A549 (cell line): ENCODE results near the gene FAM227A. TPM values are rescaled to one million over a fixed set of nuclear protein-coding genes. Genes with fewer than 3 reads are reported as not detected.

Source experiments
- ATAC-seq, 2 experiments: fragments of 200-7000 bp in 1 of 2; fragments of >200 bp in 1 of 2; cut with Nextera tagmentation in 1 of 2; cut with Tn5 transposase in 1 of 2; 3 replicates each; pipeline versions ENCODE4 v1.8.0 to v1.9.1; 2018 to 2020; ENCODE audit warnings: mild to moderate bottlenecking in 1 of 2, moderate library complexity in 1 of 2
- CTCF ChIA-PET: fragments of 300-600 bp; sonication (Branson Sonifier 250); formaldehyde crosslinking; extraction: SDS; loops from one replicate; lab custom pipeline; 2021; ENCODE audit warnings: antibody characterized with exemption, inconsistent platforms; lab: Yijun Ruan, JAX
- POLR2A ChIA-PET: fragments of 350-600 bp; formaldehyde crosslinking; extraction: SDS; loops from one replicate; lab custom pipeline; 2021; ENCODE audit warnings: antibody characterized with exemption, inconsistent platforms; lab: Yijun Ruan, JAX
- DNase-seq, 2 experiments: peaks; one replicate each; pipeline versions ENCODE4 v3.0.0 to v3.0.0-alpha.2; 2011 to 2016; ENCODE audit warnings: low read depth in 1 of 2, low spot score in 1 of 2
- FAIRE-seq: peaks from 2 replicates; lab custom pipeline; 2011; peaks lifted over from hg19 to GRCh38; lab: Jason Lieb, UNC
- H3K27ac ChIP-seq, 2 experiments: fragments of >200 bp; sonication (Bioruptor Twin); formaldehyde crosslinking; 3 replicates each; pipeline ENCODE4 v1.5.1; 2016 to 2017
- H3K4me1 ChIP-seq: fragments of >200 bp; sonication (Bioruptor Twin); formaldehyde crosslinking; 3 replicates; pipeline ENCODE4 v1.6.1; 2016
- H3K4me2 ChIP-seq: fragments of >200 bp; sonication (Bioruptor Twin); formaldehyde crosslinking; 3 replicates; pipeline ENCODE4 v1.6.1; 2016
- H3K4me3 ChIP-seq: fragments of >200 bp; sonication (Bioruptor Twin); formaldehyde crosslinking; 3 replicates; pipeline ENCODE4 v1.5.1; 2016
- H3K9me3 ChIP-seq: fragments of >200 bp; sonication (Bioruptor Twin); formaldehyde crosslinking; 3 replicates; pipeline ENCODE4 v1.6.1; 2016
- ATOH8 ChIP-seq: fragments of 250-450 bp; sonication (Bioruptor Pico); IDR thresholded peaks from 2 replicates; pipeline ENCODE4 v1.5.0; 2020; ENCODE audit warnings: low read depth, mild to moderate bottlenecking, moderate library complexity
- CHD2 ChIP-seq: fragments of 150-350 bp; IDR thresholded peaks from 2 replicates; pipeline ENCODE4 v1.6.1; 2014; ENCODE audit warnings: low read length; ENCODE audit not compliant: partially characterized antibody
- EHMT2 ChIP-seq: fragments of 200-600 bp; sonication (generic); IDR thresholded peaks from 2 replicates; pipeline ENCODE4 v1.6.1; 2016; ENCODE audit warnings: antibody characterized with exemption, low read depth, mild to moderate bottlenecking, moderate library complexity
- ESRRA ChIP-seq: fragments of 150-350 bp; IDR thresholded peaks from 2 replicates; pipeline ENCODE4 v1.6.1; 2014; ENCODE audit warnings: mild to moderate bottlenecking, low read length, borderline replicate concordance
- GATA3 ChIP-seq: IDR thresholded peaks from 2 replicates; pipeline ENCODE4 v1.6.1; 2012; ENCODE audit warnings: borderline replicate concordance
- HMGXB4 ChIP-seq: fragments of 250-450 bp; sonication (Bioruptor Pico); IDR thresholded peaks from 2 replicates; pipeline ENCODE4 v1.5.0; 2021; ENCODE audit warnings: mild to moderate bottlenecking, moderate library complexity, borderline replicate concordance
- HOXA7 ChIP-seq: fragments of 250-450 bp; sonication (Bioruptor Pico); IDR thresholded peaks from 2 replicates; pipeline ENCODE4 v1.5.0; 2020; ENCODE audit warnings: mild to moderate bottlenecking, moderate library complexity
- JUN ChIP-seq, 2 experiments: fragments of >200 bp; sonication (Bioruptor Twin); formaldehyde crosslinking; IDR thresholded peaks; 2 replicates in 1 of 2; 3 replicates in 1 of 2; pipeline ENCODE4 v1.6.1; 2016 to 2017
- JUNB ChIP-seq: fragments of >200 bp; sonication (Bioruptor Twin); formaldehyde crosslinking; IDR thresholded peaks from 2 replicates; pipeline ENCODE4 v1.6.1; 2016
- MAFK ChIP-seq: fragments of 450-650 bp; IDR thresholded peaks from 2 replicates; pipeline ENCODE4 v1.6.1; 2014; ENCODE audit not compliant: partially characterized antibody
- MAZ ChIP-seq: fragments of 150-350 bp; IDR thresholded peaks from 2 replicates; pipeline ENCODE4 v1.6.1; 2014; ENCODE audit warnings: antibody characterized with exemption, low read depth, low read length, borderline replicate concordance
- NFE2L2 ChIP-seq: fragments of 150-350 bp; conservative IDR thresholded peaks from 2 replicates; pipeline ENCODE4 v1.6.1; 2014; ENCODE audit warnings: low read length
- PHF8 ChIP-seq: fragments of 200-600 bp; sonication (generic); IDR thresholded peaks from 2 replicates; pipeline ENCODE4 v1.6.1; 2016; ENCODE audit warnings: low read depth, mild to moderate bottlenecking, antibody characterized with exemption, moderate library complexity, borderline replicate concordance
- POLR2AphosphoS2 ChIP-seq: conservative IDR thresholded peaks from 2 replicates; pipeline ENCODE4 v1.6.1; 2012; ENCODE audit warnings: low read length, improper control_type of control experiment, inconsistent platforms
- REST ChIP-seq: fragments of 200-600 bp; sonication (generic); IDR thresholded peaks from 2 replicates; pipeline ENCODE4 v1.6.1; 2016; ENCODE audit warnings: antibody characterized with exemption, mild to moderate bottlenecking, moderate library complexity
- WGBS: methylation state at CpG from one replicate; pipeline ENCODE4 v1.1.6; 2017; ENCODE audit errors: missing lambda C conversion rate; 5-methylcytosine and 5-hydroxymethylcytosine counted together
- polyA plus RNA-seq, 4 experiments: library from polyadenylated mRNA; depleted of rRNA in 3 of 4; stranded (reverse); fragments of >200 nt; fragmentation: RNase III in 1 of 4; extraction: RNeasy Plus Mini Kit Qiagen cat#74134 plus additional on column Dnase treatment in 1 of 4; gene quantifications; 2 replicates in 3 of 4; 3 replicates in 1 of 4; pipeline ENCODE4 v1.2.3, GENCODE V29; 2011 to 2017
- TF ChIP-seq, protein P1 (sequence below): IDR thresholded peaks from 2 replicates; pipeline ENCODE4 v1.6.1; 2012
- TF ChIP-seq, protein P2 (sequence below): fragments of >200 bp; sonication (Bioruptor Twin); formaldehyde crosslinking; IDR thresholded peaks from 2 replicates; pipeline ENCODE4 v1.6.1; 2016
- TF ChIP-seq, protein P3 (sequence below): fragments of >200 bp; sonication (Bioruptor Twin); formaldehyde crosslinking; IDR thresholded peaks from 3 replicates; pipeline ENCODE4 v1.5.1; 2016
- TF ChIP-seq, protein P4 (sequence below): fragments of >200 bp; sonication (Bioruptor Twin); formaldehyde crosslinking; IDR thresholded peaks from 3 replicates; pipeline ENCODE4 v1.6.1; 2016

FAM227A gene
- polyA plus RNA-seq, 2 of the 4 experiments (the other 2 are of a cell fraction): 1.4 to 3.5 TPM

DNA sequence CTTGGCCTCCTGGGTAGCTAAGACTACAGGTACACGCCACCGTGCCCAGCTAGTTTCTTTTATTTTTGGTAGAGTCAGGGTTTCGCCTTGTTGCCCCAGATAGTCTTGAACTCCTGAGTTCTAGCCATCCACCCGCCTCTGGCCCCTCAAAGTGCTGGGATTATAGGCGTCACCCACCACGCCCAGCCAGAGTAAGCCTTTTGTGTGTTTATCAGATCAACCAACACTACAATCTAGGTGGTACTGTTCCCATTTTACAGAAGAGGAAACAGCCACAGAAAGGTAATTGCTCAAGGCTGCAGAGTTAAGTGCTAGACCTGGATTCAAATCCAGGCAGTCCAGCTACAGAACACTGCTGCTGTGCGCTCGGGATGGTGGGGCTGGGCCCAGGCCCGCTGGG, 28.7 kb upstream of the FAM227A start:
- no peaks in the 10 kb centered on the region for H3K4me1 ChIP-seq
- WGBS: 94% methylated on average over 9 of the region's 9 CpGs
- H3K4me2 ChIP-seq: no peak overlapping the region
- no peak for DNase-seq
- TF ChIP-seq GATA3: no peak
- TF ChIP-seq MAFK: no peak
- TF ChIP-seq, protein P1, sequence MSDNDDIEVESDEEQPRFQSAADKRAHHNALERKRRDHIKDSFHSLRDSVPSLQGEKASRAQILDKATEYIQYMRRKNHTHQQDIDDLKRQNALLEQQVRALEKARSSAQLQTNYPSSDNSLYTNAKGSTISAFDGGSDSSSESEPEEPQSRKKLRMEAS: no peak
- TF ChIP-seq PHF8: no peak
- no peak for TF ChIP-seq NFE2L2
- no peak for TF ChIP-seq ATOH8 (CRISPR knock-in tag)
- TF ChIP-seq REST: no peak
- TF ChIP-seq HOXA7 (CRISPR knock-in tag): no peak
- no peak for TF ChIP-seq POLR2AphosphoS2
- TF ChIP-seq, protein P2, sequence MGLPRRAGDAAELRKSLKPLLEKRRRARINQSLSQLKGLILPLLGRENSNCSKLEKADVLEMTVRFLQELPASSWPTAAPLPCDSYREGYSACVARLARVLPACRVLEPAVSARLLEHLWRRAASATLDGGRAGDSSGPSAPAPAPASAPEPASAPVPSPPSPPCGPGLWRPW: no peak
- no peak for TF ChIP-seq MAZ
- no peak for TF ChIP-seq JUN (IDR thresholded peaks at IDR 0.05)
- no peak for TF ChIP-seq ESRRA
- TF ChIP-seq, protein P3, sequence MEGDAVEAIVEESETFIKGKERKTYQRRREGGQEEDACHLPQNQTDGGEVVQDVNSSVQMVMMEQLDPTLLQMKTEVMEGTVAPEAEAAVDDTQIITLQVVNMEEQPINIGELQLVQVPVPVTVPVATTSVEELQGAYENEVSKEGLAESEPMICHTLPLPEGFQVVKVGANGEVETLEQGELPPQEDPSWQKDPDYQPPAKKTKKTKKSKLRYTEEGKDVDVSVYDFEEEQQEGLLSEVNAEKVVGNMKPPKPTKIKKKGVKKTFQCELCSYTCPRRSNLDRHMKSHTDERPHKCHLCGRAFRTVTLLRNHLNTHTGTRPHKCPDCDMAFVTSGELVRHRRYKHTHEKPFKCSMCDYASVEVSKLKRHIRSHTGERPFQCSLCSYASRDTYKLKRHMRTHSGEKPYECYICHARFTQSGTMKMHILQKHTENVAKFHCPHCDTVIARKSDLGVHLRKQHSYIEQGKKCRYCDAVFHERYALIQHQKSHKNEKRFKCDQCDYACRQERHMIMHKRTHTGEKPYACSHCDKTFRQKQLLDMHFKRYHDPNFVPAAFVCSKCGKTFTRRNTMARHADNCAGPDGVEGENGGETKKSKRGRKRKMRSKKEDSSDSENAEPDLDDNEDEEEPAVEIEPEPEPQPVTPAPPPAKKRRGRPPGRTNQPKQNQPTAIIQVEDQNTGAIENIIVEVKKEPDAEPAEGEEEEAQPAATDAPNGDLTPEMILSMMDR: no peak
- no peak for TF ChIP-seq EHMT2
- TF ChIP-seq HMGXB4 (CRISPR knock-in tag): no peak
- TF ChIP-seq JUNB: no peak
- TF ChIP-seq CHD2: no peak
- TF ChIP-seq, protein P4, sequence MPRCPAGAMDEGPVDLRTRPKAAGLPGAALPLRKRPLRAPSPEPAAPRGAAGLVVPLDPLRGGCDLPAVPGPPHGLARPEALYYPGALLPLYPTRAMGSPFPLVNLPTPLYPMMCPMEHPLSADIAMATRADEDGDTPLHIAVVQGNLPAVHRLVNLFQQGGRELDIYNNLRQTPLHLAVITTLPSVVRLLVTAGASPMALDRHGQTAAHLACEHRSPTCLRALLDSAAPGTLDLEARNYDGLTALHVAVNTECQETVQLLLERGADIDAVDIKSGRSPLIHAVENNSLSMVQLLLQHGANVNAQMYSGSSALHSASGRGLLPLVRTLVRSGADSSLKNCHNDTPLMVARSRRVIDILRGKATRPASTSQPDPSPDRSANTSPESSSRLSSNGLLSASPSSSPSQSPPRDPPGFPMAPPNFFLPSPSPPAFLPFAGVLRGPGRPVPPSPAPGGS: no peak
- TF ChIP-seq, all 56 proteins: peak for 0
- POLR2A ChIA-PET: no interaction called here
- FAIRE-seq: no peak
- H3K4me3 ChIP-seq: no peak overlapping the region
- CTCF ChIA-PET: interaction anchor here (0.7 to 1.3 kb wide), 2 partner anchors 10 to 32 kb away, joined by 3 read pairs; no protein-coding TSS in a partner anchor
- ATAC-seq: no peak
- peaks cover 8% of the 10 kb centered on the region for H3K9me3 ChIP-seq
- no peak overlapping the region for H3K27ac ChIP-seq
